GM23248 (cell line): ENCODE data around the gene LRRC1.

Experiments used
- EZH2 ChIP-seq: fragments of 200-600 bp; sonication (generic); IDR thresholded peaks from 2 replicates; pipeline ENCODE4 v1.6.1; 2018; ENCODE audit warnings: antibody characterized with exemption, mild to moderate bottlenecking; ENCODE audit not compliant: insufficient read depth, poor library complexity, severe bottlenecking
- EZH2phosphoT487 ChIP-seq: fragments of 200-600 bp; sonication (generic); IDR thresholded peaks from 2 replicates; pipeline ENCODE4 v1.6.1; 2018; ENCODE audit warnings: antibody characterized with exemption, moderate library complexity, mild to moderate bottlenecking, low read depth; ENCODE audit not compliant: insufficient read depth

GRCh38 chr6:53862662-53863462 lies 68.1 kb downstream of the LRRC1 start:
- TF ChIP-seq EZH2 (no peak), EZH2phosphoT487 (no peak)
